Naive thymus-derived CD4-positive, alpha-beta T cell (primary cell): Measurements from ENCODE around the gene CDH13. TPM values are rescaled to one million over a fixed set of nuclear protein-coding genes. Genes with fewer than 3 reads are reported as not detected.

ENCODE experiments used
- ATAC-seq: fragments of 150-1000 bp; cut with Tn5 transposase; 2 replicates; pipeline ENCODE4 v1.10.0; 2021; ENCODE audit warnings: mild to moderate bottlenecking, moderate library complexity
- CTCF ChIA-PET: fragments of 350-600 bp; sonication (Branson Sonifier 250); formaldehyde crosslinking; loops from one replicate; lab custom pipeline; 2021; ENCODE audit warnings: antibody characterized with exemption; lab: Charles Lee
- POLR2A ChIA-PET: fragments of 350-600 bp; sonication (Branson Sonifier 250); formaldehyde crosslinking; loops from one replicate; lab custom pipeline; 2021; ENCODE audit warnings: antibody characterized with exemption, inconsistent platforms; lab: Charles Lee
- DNase-seq, 9 donors: peaks; one replicate each; pipeline versions ENCODE4 v3.0.0 to v3.0.0-alpha.2; 2020 to 2022; ENCODE audit warnings: mixed read lengths in 1 of 9
- H3K27ac ChIP-seq: one replicate; pipeline ENCODE4 v1.7.0; 2013; ENCODE audit warnings: mild to moderate bottlenecking, low read depth, low read length, moderate library complexity
- H3K27me3 ChIP-seq, 2 donors: one replicate each; pipeline ENCODE4 v1.7.0; 2013; ENCODE audit warnings: low read length in 2 of 2, mild to moderate bottlenecking in 2 of 2, moderate library complexity in 2 of 2; ENCODE audit not compliant: control insufficient read depth in 2 of 2, insufficient read depth in 2 of 2
- H3K36me3 ChIP-seq, 3 experiments: 1 replicate in 2 of 3; 2 replicates in 1 of 3; pipeline ENCODE4 v1.7.0; 2013; ENCODE audit warnings: low read length in 3 of 3, mild to moderate bottlenecking in 3 of 3, moderate library complexity in 1 of 3; ENCODE audit not compliant: insufficient read depth in 3 of 3, control insufficient read depth in 2 of 3
- H3K4me1 ChIP-seq, 2 donors: one replicate each; pipeline ENCODE4 v1.7.0; 2013; ENCODE audit warnings: low read length in 2 of 2, mild to moderate bottlenecking in 2 of 2, moderate library complexity in 1 of 2; ENCODE audit not compliant: control insufficient read depth in 2 of 2, insufficient read depth in 2 of 2
- H3K4me3 ChIP-seq: 2 replicates; pipeline ENCODE4 v1.7.0; 2013; ENCODE audit warnings: mild to moderate bottlenecking, low read length
- H3K9me3 ChIP-seq, 3 experiments: 1 replicate in 2 of 3; 2 replicates in 1 of 3; pipeline ENCODE4 v1.7.0; 2013; ENCODE audit warnings: low read length in 3 of 3; ENCODE audit not compliant: control insufficient read depth in 2 of 3
- H3K27ac Mint-ChIP-seq, 9 donors: one replicate each; pipeline ENCODE4 v1.8.0; 2020 to 2022; ENCODE audit warnings: mixed read lengths in 9 of 9, mild to moderate bottlenecking in 8 of 9, moderate library complexity in 5 of 9, inconsistent platforms in 2 of 9
- H3K27me3 Mint-ChIP-seq, 5 donors: one replicate each; pipeline ENCODE4 v1.8.0; 2021 to 2022; ENCODE audit warnings: mixed read lengths in 5 of 5, mild to moderate bottlenecking in 1 of 5
- H3K36me3 Mint-ChIP-seq, 5 donors: one replicate each; pipeline ENCODE4 v1.8.0; 2020 to 2022; ENCODE audit warnings: mixed read lengths in 5 of 5, mild to moderate bottlenecking in 3 of 5, inconsistent platforms in 1 of 5
- H3K4me1 Mint-ChIP-seq, 7 donors: one replicate each; pipeline ENCODE4 v1.8.0; 2020 to 2022; ENCODE audit warnings: mixed read lengths in 7 of 7, mild to moderate bottlenecking in 3 of 7, inconsistent platforms in 1 of 7
- H3K4me3 Mint-ChIP-seq, 10 donors: one replicate each; pipeline ENCODE4 v1.8.0; 2020 to 2022; ENCODE audit warnings: mild to moderate bottlenecking in 10 of 10, mixed read lengths in 10 of 10, moderate library complexity in 6 of 10, inconsistent platforms in 2 of 10
- H3K9me3 Mint-ChIP-seq, 11 donors: one replicate each; pipeline ENCODE4 v1.8.0; 2020 to 2022; ENCODE audit warnings: mixed read lengths in 11 of 11, mild to moderate bottlenecking in 4 of 11, inconsistent platforms in 1 of 11, moderate library complexity in 1 of 11
- intact Hi-C, 2 donors: fragments of 100-400 bp; cut with micrococcal nuclease; formaldehyde crosslinking; loops; one replicate each; pipeline ENCODE4 v1.15.1; 2023
- polyA plus RNA-seq, 2 donors: library from polyadenylated mRNA; unstranded; fragments of 300-500 nt; fragmentation: Illumina TruSeq; gene quantifications; one replicate each; pipeline ENCODE4 v1.2.3, GENCODE V29; 2021
- total RNA-seq, 6 experiments: library from RNA in 5 of 6; stranded (reverse) in 5 of 6; gene quantifications; 1 replicate in 5 of 6; 2 replicates in 1 of 6; pipeline ENCODE4 v1.2.3 and lab custom pipeline; 2021 to 2026

Gene CDH13
- total and polyA plus RNA-seq, 7 experiments from 2014 or later, result not detected

- Histone ChIP-seq H3K27me3 (no peaks in the 10 kb centered on the region), H3K4me3 (no peak overlapping the region), H3K27ac (no peak overlapping the region), H3K9me3 (no peaks in the 10 kb centered on the region), H3K36me3 (no peaks in the 10 kb centered on the region), H3K4me1 (no peaks in the 10 kb centered on the region)
- Mint-ChIP-seq H3K27ac (no peak overlapping the region), H3K9me3 (peaks cover 0 to 9% (median 4%) of the 10 kb centered on the region in 11 donors), H3K4me1 (no peaks in the 10 kb centered on the region), H3K4me3 (no peak overlapping the region), H3K27me3 (peaks cover 0 to 14% (median 5%) of the 10 kb centered on the region in 5 donors), H3K36me3 (no peaks in the 10 kb centered on the region)
- DNase-seq, result no peak
- CTCF ChIA-PET, result no interaction called here
- POLR2A ChIA-PET, result no interaction called here
- intact Hi-C loops, result no loop called here
- ATAC-seq, result no peak
These were observed 449.2 kb downstream of the CDH13 start for GRCh38 chr16:83075956-83076355.

DNA sequence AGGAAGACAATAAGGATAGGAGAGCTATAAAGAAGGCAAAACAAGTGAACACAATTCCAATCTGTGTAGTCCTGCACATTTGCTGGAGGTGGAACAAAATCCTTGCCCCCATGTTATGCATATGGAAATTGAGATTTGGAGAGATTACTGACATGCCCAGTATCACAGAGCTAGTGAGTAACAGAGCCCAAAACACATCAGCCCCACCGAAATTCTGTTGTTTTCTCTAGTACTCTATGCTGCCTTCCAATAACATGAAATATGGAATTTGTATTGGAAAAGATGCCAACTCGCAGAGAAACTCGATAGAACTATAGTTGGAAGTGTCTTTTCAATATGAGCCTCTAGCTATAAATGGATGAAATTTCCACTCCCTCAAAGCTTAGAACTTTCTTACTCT is 456.6 kb downstream of the CDH13 start:
- Mint-ChIP-seq H3K27me3 (peaks cover 0 to 13% (median 4%) of the 10 kb centered on the region in 5 donors), H3K4me3 (no peak overlapping the region), H3K4me1 (no peaks in the 10 kb centered on the region), H3K36me3 (peaks cover 0 to 6% (median 0%) of the 10 kb centered on the region in 5 donors), H3K9me3 (peaks cover 2 to 20% (median 6%) of the 10 kb centered on the region in 11 donors), H3K27ac (no peak overlapping the region)
- H3K27ac ChIP-seq, result no peak overlapping the region
- ChIA-PET POLR2A (no interaction called here), CTCF (no interaction called here)
- no peaks in the 10 kb centered on the region for H3K4me1 ChIP-seq
- H3K36me3 ChIP-seq, result no peaks in the 10 kb centered on the region
- H3K27me3 ChIP-seq, result no peaks in the 10 kb centered on the region
- intact Hi-C loops, result no loop called here
- H3K9me3 ChIP-seq, result no peaks in the 10 kb centered on the region
- DNase-seq, result no peak
- ATAC-seq, result no peak
- H3K4me3 ChIP-seq, result no peak overlapping the region

GRCh38 chr16:83085660-83086059 is 458.9 kb downstream of the CDH13 start:
- CTCF ChIA-PET, result no interaction called here
- Histone ChIP-seq H3K4me3 (no peak overlapping the region), H3K4me1 (no peaks in the 10 kb centered on the region), H3K27ac (no peak overlapping the region), H3K36me3 (no peaks in the 10 kb centered on the region), H3K9me3 (no peaks in the 10 kb centered on the region), H3K27me3 (no peaks in the 10 kb centered on the region)
- peaks cover 0 to 7% (median 0%) of the 10 kb centered on the region in 5 donors for H3K27me3 Mint-ChIP-seq
- H3K36me3 Mint-ChIP-seq, result peaks cover 0 to 6% (median 0%) of the 10 kb centered on the region in 5 donors
- H3K4me3 Mint-ChIP-seq, result no peak overlapping the region
- H3K4me1 Mint-ChIP-seq, result no peaks in the 10 kb centered on the region
- DNase-seq (no peak), ATAC-seq (no peak)
- intact Hi-C loops, result no loop called here
- H3K27ac Mint-ChIP-seq, result no peak overlapping the region
- H3K9me3 Mint-ChIP-seq, result peaks cover 0 to 20% (median 6%) of the 10 kb centered on the region in 11 donors
- POLR2A ChIA-PET, result no interaction called here

DNA sequence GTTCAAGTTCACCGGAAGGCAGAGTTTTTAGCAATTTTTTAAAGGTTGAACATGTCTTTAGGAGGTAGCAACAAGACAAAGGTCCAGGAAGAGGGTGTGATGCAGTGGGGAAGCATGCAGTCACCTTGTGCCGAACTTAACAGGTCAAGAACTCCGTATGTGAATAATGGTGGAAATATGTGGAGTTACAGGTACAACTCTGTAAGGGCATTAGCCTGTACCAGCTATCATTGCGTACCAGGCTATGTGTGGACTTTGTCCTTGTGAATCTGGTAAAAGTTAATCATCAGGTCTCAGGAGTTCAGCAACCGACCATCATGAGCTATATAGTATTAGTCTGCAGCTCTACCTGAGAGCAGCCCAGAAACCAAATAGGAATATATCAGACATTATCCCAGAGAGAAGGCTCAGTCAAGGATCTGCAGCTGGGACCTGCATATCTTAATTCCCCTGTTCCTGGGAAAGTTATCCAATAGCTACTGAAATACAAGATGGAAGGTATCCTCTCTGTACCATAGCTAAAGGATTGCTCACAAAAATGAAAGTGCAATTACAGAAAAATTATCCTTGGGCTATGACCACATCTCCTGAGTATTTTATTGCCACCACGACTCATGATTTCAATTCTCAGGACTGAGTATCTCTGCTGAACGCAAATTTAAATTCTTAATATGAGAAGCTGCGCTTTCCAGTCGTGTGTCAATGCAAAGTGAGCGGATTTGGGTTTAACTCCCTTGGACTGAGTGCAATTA is 469.3 kb downstream of the CDH13 start:
- Mint-ChIP-seq H3K4me3 (no peak overlapping the region), H3K36me3 (no peaks in the 10 kb centered on the region), H3K9me3 (peaks cover 0 to 19% (median 9%) of the 10 kb centered on the region in 11 donors), H3K27ac (no peak overlapping the region), H3K4me1 (no peaks in the 10 kb centered on the region), H3K27me3 (peaks cover 0 to 10% (median 0%) of the 10 kb centered on the region in 5 donors)
- Histone ChIP-seq H3K4me3 (no peak overlapping the region), H3K36me3 (no peaks in the 10 kb centered on the region), H3K9me3 (no peaks in the 10 kb centered on the region), H3K4me1 (no peaks in the 10 kb centered on the region), H3K27ac (no peak overlapping the region), H3K27me3 (no peaks in the 10 kb centered on the region)
- intact Hi-C loops, result no loop called here
- DNase-seq, result no peak
- ATAC-seq, result no peak
- CTCF ChIA-PET, result no interaction called here
- POLR2A ChIA-PET, result no interaction called here

DNA sequence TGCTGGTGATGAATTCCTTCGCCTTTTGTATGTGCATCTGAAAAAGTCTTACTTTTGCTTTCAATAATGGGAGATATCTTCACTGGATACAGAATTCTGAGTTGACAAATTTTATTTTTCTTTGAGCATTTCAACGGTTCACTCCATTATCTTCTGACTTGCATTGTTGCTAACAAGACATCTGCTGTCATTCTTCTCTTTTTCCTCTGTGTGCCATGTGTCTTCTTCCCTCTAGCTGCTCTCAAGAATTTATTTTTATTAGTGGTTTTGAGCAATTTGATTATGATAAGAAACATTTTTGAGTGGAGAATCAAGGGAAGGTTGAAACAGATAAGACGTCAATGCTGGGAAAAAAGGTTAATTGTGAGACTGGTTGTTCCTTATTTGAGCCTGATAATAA is 471.8 kb downstream of the CDH13 start:
- ChIA-PET CTCF (no interaction called here), POLR2A (no interaction called here)
- DNase-seq, result no peak
- no peak overlapping the region for H3K27ac ChIP-seq
- no peaks in the 10 kb centered on the region for H3K9me3 ChIP-seq
- H3K36me3 Mint-ChIP-seq, result peaks cover 0 to 5% (median 3%) of the 10 kb centered on the region in 5 donors
- no peaks in the 10 kb centered on the region for H3K4me1 Mint-ChIP-seq
- peaks cover 0 to 17% (median 5%) of the 10 kb centered on the region in 5 donors for H3K27me3 Mint-ChIP-seq
- H3K4me3 Mint-ChIP-seq, result no peak overlapping the region
- no peaks in the 10 kb centered on the region for H3K4me1 ChIP-seq
- no peaks in the 10 kb centered on the region for H3K27me3 ChIP-seq
- intact Hi-C loops, result no loop called here
- no peaks in the 10 kb centered on the region for H3K36me3 ChIP-seq
- no peak overlapping the region for H3K27ac Mint-ChIP-seq
- no peak overlapping the region for H3K4me3 ChIP-seq
- H3K9me3 Mint-ChIP-seq, result peaks cover 3 to 34% (median 13%) of the 10 kb centered on the region in 11 donors
- ATAC-seq, result no peak

DNA sequence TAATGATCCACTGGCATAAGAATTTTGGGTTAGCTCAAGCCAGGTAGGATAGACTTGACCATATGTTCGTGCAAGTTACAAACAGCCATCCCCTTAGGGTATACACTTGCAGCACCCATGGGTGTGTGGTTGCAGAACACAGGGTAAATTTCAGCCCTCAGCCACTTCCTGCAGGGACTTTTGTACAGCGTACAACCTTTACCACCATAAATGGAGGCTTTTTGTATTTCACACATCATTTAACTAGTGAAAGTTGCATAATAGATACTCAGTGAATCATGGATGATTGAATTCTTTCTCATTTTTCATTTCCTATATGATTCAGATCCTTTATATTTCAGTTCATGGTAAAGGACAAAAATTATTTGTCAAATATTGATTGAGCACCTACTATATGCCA is 473.9 kb downstream of the CDH13 start:
- H3K27ac ChIP-seq, result no peak overlapping the region
- Mint-ChIP-seq H3K36me3 (peaks cover 0 to 5% (median 3%) of the 10 kb centered on the region in 5 donors), H3K27ac (no peak overlapping the region), H3K4me3 (no peak overlapping the region), H3K9me3 (peaks cover 3 to 46% (median 12%) of the 10 kb centered on the region in 11 donors), H3K27me3 (peaks cover 0 to 25% (median 10%) of the 10 kb centered on the region in 5 donors), H3K4me1 (no peaks in the 10 kb centered on the region)
- ChIA-PET POLR2A (no interaction called here), CTCF (no interaction called here)
- no peaks in the 10 kb centered on the region for H3K27me3 ChIP-seq
- no peaks in the 10 kb centered on the region for H3K9me3 ChIP-seq
- no peak overlapping the region for H3K4me3 ChIP-seq
- H3K4me1 ChIP-seq, result no peaks in the 10 kb centered on the region
- DNase-seq, result no peak
- intact Hi-C loops, result no loop called here
- no peak for ATAC-seq
- no peaks in the 10 kb centered on the region for H3K36me3 ChIP-seq

- H3K27ac ChIP-seq, result no peak overlapping the region
- H3K9me3 ChIP-seq, result no peaks in the 10 kb centered on the region
- H3K36me3 ChIP-seq, result no peaks in the 10 kb centered on the region
- Mint-ChIP-seq H3K27ac (no peak overlapping the region), H3K4me3 (no peak overlapping the region), H3K9me3 (peaks cover 3 to 45% (median 13%) of the 10 kb centered on the region in 11 donors), H3K27me3 (peaks cover 0 to 26% (median 10%) of the 10 kb centered on the region in 5 donors), H3K36me3 (peaks cover 0 to 5% (median 3%) of the 10 kb centered on the region in 5 donors), H3K4me1 (no peaks in the 10 kb centered on the region)
- ChIA-PET POLR2A (no interaction called here), CTCF (no interaction called here)
- no peak overlapping the region for H3K4me3 ChIP-seq
- no peak for DNase-seq
- intact Hi-C loops, result no loop called here
- no peak for ATAC-seq
- H3K4me1 ChIP-seq, result no peaks in the 10 kb centered on the region
- no peaks in the 10 kb centered on the region for H3K27me3 ChIP-seq
These were observed 475.6 kb downstream of the CDH13 start for GRCh38 chr16:83102336-83102735.
